ENCODE measurements around the gene NBEA.

- TF ChIP-seq CTCF (IDR thresholded peaks at IDR 0.05): no peak
- no peak for TF ChIP-seq POLR2A (IDR thresholded peaks at IDR 0.05)
- no peak for TF ChIP-seq POLR2AphosphoS5 (IDR thresholded peaks at IDR 0.05; ENCODE audit: insufficient read depth in 1 of 2, low read depth in 1 of 2)
Observed at GRCh38 chr13:35648201-35648600, 706.1 kb downstream of the NBEA start.

Measured in vagina (tissue), 2 donors.